NT2/D1 (cell line): ENCODE results near the gene IMPDH2.

ENCODE experiments used
- DNase-seq: peaks from one replicate; pipeline ENCODE4 v3.0.0-alpha.2; 2011; ENCODE audit warnings: low read depth, low spot score
- H3K27me3 ChIP-seq: 2 replicates; pipeline ENCODE4 v1.6.0; 2011; ENCODE audit warnings: mild to moderate bottlenecking; ENCODE audit not compliant: insufficient read length, insufficient read depth
- H3K36me3 ChIP-seq: 2 replicates; pipeline ENCODE4 v1.6.1; 2011; ENCODE audit warnings: mild to moderate bottlenecking, low read length, mixed read lengths; ENCODE audit not compliant: insufficient read depth, insufficient read length
- H3K4me1 ChIP-seq: 2 replicates; pipeline ENCODE4 v1.5.1; 2011; ENCODE audit not compliant: insufficient read depth, insufficient read length
- H3K4me3 ChIP-seq: 2 replicates; pipeline ENCODE4 v1.5.1; 2011; ENCODE audit warnings: low read depth; ENCODE audit not compliant: insufficient read length
- H3K9ac ChIP-seq: 2 replicates; pipeline ENCODE4 v1.6.0; 2011; ENCODE audit warnings: low read depth; ENCODE audit not compliant: insufficient read length
- H3K9me3 ChIP-seq: 2 replicates; pipeline ENCODE4 v1.5.1; 2011; ENCODE audit warnings: mild to moderate bottlenecking, low read length; ENCODE audit not compliant: insufficient read depth
- SUZ12 ChIP-seq: IDR thresholded peaks from 2 replicates; pipeline ENCODE4 v1.6.1; 2011; ENCODE audit not compliant: insufficient read length, insufficient read depth; ENCODE audit errors: extremely low read depth
- YY1 ChIP-seq: IDR thresholded peaks from 2 replicates; pipeline ENCODE4 v1.6.1; 2011; ENCODE audit not compliant: insufficient read length, insufficient read depth
- ZNF274 ChIP-seq: IDR thresholded peaks from 2 replicates; pipeline ENCODE4 v1.6.1; 2011; ENCODE audit warnings: mild to moderate bottlenecking, low read depth, low read length

The IMPDH2 gene

DNA sequence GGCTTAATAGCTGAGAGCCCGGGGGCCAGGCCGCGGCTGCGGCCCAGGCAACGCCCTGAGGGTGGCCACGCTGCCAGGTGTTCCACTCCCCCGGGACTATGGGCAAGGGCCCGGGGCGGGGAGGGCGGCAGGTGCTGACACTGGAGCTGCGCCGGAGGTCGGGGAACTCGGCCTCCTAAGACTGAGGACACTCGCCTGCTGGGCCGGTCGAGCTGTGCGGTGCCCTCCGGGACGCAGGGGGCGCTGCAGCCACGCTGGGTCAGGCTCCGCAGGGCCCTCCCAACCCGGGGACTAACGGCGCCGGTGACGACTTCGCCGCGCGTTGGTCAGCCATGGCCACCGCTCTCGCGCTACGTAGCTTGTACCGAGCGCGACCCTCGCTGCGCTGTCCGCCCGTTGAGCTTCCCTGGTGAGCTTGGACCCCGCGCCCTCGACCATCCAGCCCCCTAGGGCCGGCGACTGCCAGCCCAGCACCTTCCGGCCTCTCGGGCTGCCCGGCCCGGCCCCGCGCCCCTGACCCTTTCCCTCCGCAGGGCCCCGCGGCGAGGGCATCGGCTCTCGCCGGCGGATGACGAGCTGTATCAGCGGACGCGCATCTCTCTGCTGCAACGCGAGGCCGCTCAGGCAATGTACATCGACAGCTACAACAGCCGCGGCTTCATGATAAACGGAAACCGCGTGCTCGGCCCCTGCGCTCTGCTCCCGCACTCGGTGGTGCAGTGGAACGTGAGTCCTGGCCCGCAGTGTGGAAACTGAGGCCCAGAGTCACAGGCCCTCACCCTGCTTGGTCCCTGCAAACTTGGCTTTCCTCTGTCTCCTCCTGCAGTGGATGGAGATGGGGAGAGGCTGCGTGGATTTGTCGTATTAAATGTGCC, 7.1 kb downstream of the IMPDH2 start, which contains the start of gene NDUFAF3:
NDUFAF3 (plus strand) TSS at position 309 of the 875 bp plus-strand sequence; CDS start at position 333, 24 bp downstream.
- H3K9ac ChIP-seq: peak within 1 kb of the TSS; percentile 99
- peaks cover 45% of the 10 kb centered on the region for H3K36me3 ChIP-seq
- no peaks in the 10 kb centered on the region for H3K9me3 ChIP-seq
- peak; percentile 95 for DNase-seq
- peak within 1 kb of the TSS; percentile 100 for H3K4me3 ChIP-seq
- H3K4me1 ChIP-seq: peaks cover 18% of the 10 kb centered on the region
- TF ChIP-seq YY1 (peak; percentile 62), SUZ12 (no peak), ZNF274 (no peak)
- H3K27me3 ChIP-seq: no peaks in the 10 kb centered on the region

GRCh38 chr3:49021213-49021812, 7.9 kb downstream of the IMPDH2 start:
- Histone ChIP-seq H3K4me1 (peaks cover 13% of the 10 kb centered on the region), H3K9ac (peak overlapping the region; percentile 99), H3K27me3 (no peaks in the 10 kb centered on the region), H3K4me3 (peak overlapping the region; percentile 100), H3K9me3 (no peaks in the 10 kb centered on the region), H3K36me3 (peaks cover 45% of the 10 kb centered on the region)
- TF ChIP-seq YY1: no peak
- peak; percentile 92 for DNase-seq

DNA sequence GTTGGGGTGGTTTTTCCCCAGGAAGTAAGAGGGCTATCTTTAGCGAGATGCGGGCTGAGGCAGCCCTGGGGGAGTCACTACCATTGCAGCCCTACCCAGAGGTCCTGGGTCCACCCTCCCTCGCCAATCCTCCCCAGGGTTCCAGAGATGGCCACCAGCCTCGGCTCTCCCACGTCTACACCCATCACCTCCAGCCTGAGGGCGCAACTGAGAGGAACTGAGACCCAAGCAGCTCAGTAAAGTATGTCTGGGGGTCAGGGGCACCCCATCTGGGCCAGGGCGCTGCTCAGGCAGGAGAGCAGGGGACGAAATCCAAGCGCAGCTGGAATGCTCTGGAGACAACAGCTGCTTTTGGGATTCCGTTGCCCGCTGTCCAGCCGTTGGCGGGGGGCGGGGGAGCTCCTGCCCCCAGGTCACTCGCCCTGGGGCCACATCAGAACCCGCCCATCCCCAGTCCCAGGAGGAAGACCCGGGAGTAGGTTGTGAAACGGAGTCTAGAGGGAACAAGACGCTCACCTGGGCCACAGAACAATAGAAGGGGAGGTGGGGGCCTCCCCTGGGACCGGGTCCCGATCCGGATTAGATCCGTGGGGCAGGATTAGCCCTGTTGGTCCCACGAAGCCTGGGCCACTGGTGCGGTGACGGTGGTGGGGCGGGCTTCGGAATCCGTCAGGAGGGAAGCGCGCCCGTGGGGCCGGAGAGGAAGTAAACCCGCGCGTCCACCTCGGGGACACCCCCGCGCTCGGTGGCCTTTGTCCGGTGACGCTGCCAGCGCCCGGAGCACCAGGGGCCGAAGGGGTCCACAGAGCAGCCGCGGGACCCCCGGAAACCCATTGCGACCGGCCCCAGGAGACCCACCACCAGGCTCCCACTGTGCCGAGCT, 8.6 kb downstream of the IMPDH2 start:
- TF ChIP-seq ZNF274: no peak
- TF ChIP-seq YY1: no peak
- no peak for TF ChIP-seq SUZ12
- peaks cover 12% of the 10 kb centered on the region for H3K4me1 ChIP-seq
- H3K36me3 ChIP-seq: peaks cover 45% of the 10 kb centered on the region
- no peak for DNase-seq
- no peaks in the 10 kb centered on the region for H3K27me3 ChIP-seq
- peak overlapping the region; percentile 97 for H3K9ac ChIP-seq
- peak overlapping the region; percentile 100 for H3K4me3 ChIP-seq
- no peaks in the 10 kb centered on the region for H3K9me3 ChIP-seq

- no peaks in the 10 kb centered on the region for H3K27me3 ChIP-seq
- H3K4me3 ChIP-seq: peak overlapping the region; percentile 100
- H3K9ac ChIP-seq: peak overlapping the region; percentile 97
- TF ChIP-seq ZNF274 (no peak), YY1 (no peak), SUZ12 (no peak)
- DNase-seq: no peak
- peaks cover 8% of the 10 kb centered on the region for H3K4me1 ChIP-seq
- H3K9me3 ChIP-seq: no peaks in the 10 kb centered on the region
- H3K36me3 ChIP-seq: peaks cover 45% of the 10 kb centered on the region
These were observed 9.3 kb downstream of the IMPDH2 start for GRCh38 chr3:49019941-49020329.

DNA sequence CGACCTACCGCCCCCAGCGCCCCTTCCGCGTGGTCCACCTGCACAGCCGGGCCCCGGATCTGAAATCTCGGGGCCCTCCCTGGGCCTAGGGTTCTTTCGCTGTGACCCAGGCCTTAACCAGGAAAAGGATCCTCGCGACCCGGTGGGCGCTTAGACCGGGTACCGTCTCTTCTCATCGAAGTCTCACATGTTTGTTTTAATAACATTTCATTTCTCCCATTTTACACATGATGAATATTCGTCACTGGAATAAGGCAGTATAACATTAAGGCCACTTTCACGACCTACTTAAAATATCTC, 10.5 kb downstream of the IMPDH2 start:
- Histone ChIP-seq H3K4me1 (peaks cover 14% of the 10 kb centered on the region), H3K9ac (peak overlapping the region; percentile 91), H3K27me3 (no peaks in the 10 kb centered on the region), H3K9me3 (no peaks in the 10 kb centered on the region), H3K36me3 (peaks cover 45% of the 10 kb centered on the region), H3K4me3 (peak overlapping the region; percentile 81)
- TF ChIP-seq ZNF274: no peak
- TF ChIP-seq YY1: no peak
- TF ChIP-seq SUZ12: no peak
- DNase-seq: no peak

- Histone ChIP-seq H3K27me3 (no peaks in the 10 kb centered on the region), H3K36me3 (peaks cover 45% of the 10 kb centered on the region), H3K9me3 (no peaks in the 10 kb centered on the region), H3K4me1 (peaks cover 20% of the 10 kb centered on the region), H3K9ac (peak within 1 kb of the TSS; percentile 91), H3K4me3 (peak within 1 kb of the TSS; percentile 81)
- no peak for DNase-seq
- TF ChIP-seq ZNF274 (no peak), YY1 (no peak), SUZ12 (no peak)
These were observed 11.1 kb downstream of the IMPDH2 start, which contains the start of gene DALRD3 for GRCh38 chr3:49017971-49018706. Gene DALRD3, minus strand, starts transcription at chr3:49018580. Its CDS starts 16 bp downstream, at chr3:49018564.
